CD4-positive, alpha-beta T cell (primary cell): Measurements from ENCODE around the gene TNIK. TPM values are rescaled to one million over a fixed set of nuclear protein-coding genes. Genes with fewer than 3 reads are reported as not detected.

Experiments used
- ATAC-seq: fragments of 200-7000 bp; cut with Tn5 transposase; one replicate; pipeline ENCODE4 v1.10.0; 2022; ENCODE audit warnings: mild to moderate bottlenecking; ENCODE audit not compliant: poor library complexity
- CTCF ChIA-PET: fragments of 350-600 bp; sonication (Branson Sonifier 250); formaldehyde crosslinking; loops from one replicate; lab custom pipeline; 2021; ENCODE audit warnings: antibody characterized with exemption, inconsistent platforms; lab: Charles Lee
- POLR2A ChIA-PET: fragments of 350-600 bp; sonication (Branson Sonifier 250); formaldehyde crosslinking; loops from one replicate; lab custom pipeline; 2021; ENCODE audit warnings: antibody characterized with exemption, inconsistent platforms; lab: Charles Lee
- DNase-seq, 14 experiments: peaks; one replicate each; pipeline ENCODE4 v3.0.0-alpha.2; 2013 to 2020; ENCODE audit warnings: mixed read lengths in 2 of 14
- H3K27ac ChIP-seq, 2 donors: one replicate each; pipeline versions ENCODE4 v1.5.1 to v1.7.0; 2013; ENCODE audit warnings: low read length in 2 of 2, low read depth in 1 of 2, mild to moderate bottlenecking in 1 of 2
- H3K27me3 ChIP-seq, 2 experiments: 1 replicate in 1 of 2; 2 replicates in 1 of 2; pipeline versions ENCODE4 v1.6.1 to v1.7.0; 2013; ENCODE audit warnings: low read length in 2 of 2, control low read depth in 1 of 2, mild to moderate bottlenecking in 1 of 2, moderate library complexity in 1 of 2; ENCODE audit not compliant: insufficient read depth in 2 of 2, control insufficient read depth in 1 of 2
- H3K36me3 ChIP-seq: one replicate; pipeline ENCODE4 v1.6.1; 2013; ENCODE audit warnings: low read length, control low read depth; ENCODE audit not compliant: insufficient read depth
- H3K4me1 ChIP-seq: one replicate; pipeline ENCODE4 v1.6.1; 2013; ENCODE audit warnings: low read length, control low read depth; ENCODE audit not compliant: insufficient read depth
- H3K4me3 ChIP-seq: one replicate; pipeline ENCODE4 v1.5.1; 2013; ENCODE audit warnings: mild to moderate bottlenecking, low read length, moderate library complexity
- H3K9me3 ChIP-seq, 2 experiments: 1 replicate in 1 of 2; 2 replicates in 1 of 2; pipeline versions ENCODE4 v1.6.1 to v1.7.0; 2013; ENCODE audit warnings: low read length in 2 of 2, mild to moderate bottlenecking in 2 of 2, control low read depth in 1 of 2, moderate library complexity in 1 of 2; ENCODE audit not compliant: control insufficient read depth in 1 of 2, insufficient read depth in 1 of 2
- H3K27ac Mint-ChIP-seq: one replicate; pipeline ENCODE4 v1.8.0; 2020; ENCODE audit warnings: mixed read lengths
- H3K27me3 Mint-ChIP-seq: one replicate; pipeline ENCODE4 v1.8.0; 2021; ENCODE audit warnings: mixed read lengths
- H3K36me3 Mint-ChIP-seq: one replicate; pipeline ENCODE4 v1.8.0; 2021; ENCODE audit warnings: low read depth, mixed read lengths
- H3K4me1 Mint-ChIP-seq: one replicate; pipeline ENCODE4 v1.8.0; 2021; ENCODE audit warnings: low read depth, mixed read lengths
- H3K4me3 Mint-ChIP-seq: one replicate; pipeline ENCODE4 v1.8.0; 2020; ENCODE audit warnings: mild to moderate bottlenecking, mixed read lengths
- H3K9me3 Mint-ChIP-seq: one replicate; pipeline ENCODE4 v1.8.0; 2020; ENCODE audit warnings: mixed read lengths
- CTCF ChIP-seq: fragments of 200-600 bp; IDR thresholded peaks from one replicate; pipeline ENCODE4 v1.8.0; 2022; ENCODE audit warnings: antibody characterized with exemption, mild to moderate bottlenecking
- intact Hi-C, 2 experiments: fragments of 100-400 bp; cut with DNase I in 1 of 2; cut with micrococcal nuclease in 1 of 2; formaldehyde crosslinking; loops; one replicate each; pipeline versions ENCODE4 v1.15.1 to v1.9.0; 2023 to 2025; cut with DNase I, micrococcal nuclease
- total RNA-seq, 174 experiments: library from RNA in 2 of 174; stranded (reverse) in 2 of 174; gene quantifications; one replicate each; pipeline ENCODE4 v1.2.3 and lab custom pipeline; 2021 to 2026

The TNIK gene
- total RNA-seq, 2 experiments from 2014 or later, result 71.0 to 78.3 TPM

GRCh38 chr3:171039674-171040073, 420.5 kb downstream of the TNIK start:
- H3K9me3 Mint-ChIP-seq, result no peaks in the 10 kb centered on the region
- TF ChIP-seq CTCF, result no peak
- H3K27me3 Mint-ChIP-seq, result peaks cover 34% of the 10 kb centered on the region
- Histone ChIP-seq H3K4me3 (no peak overlapping the region), H3K27me3 (peaks cover 3 to 9% of the 10 kb centered on the region in 2 experiments), H3K36me3 (no peaks in the 10 kb centered on the region), H3K27ac (no peak overlapping the region), H3K4me1 (no peaks in the 10 kb centered on the region), H3K9me3 (no peaks in the 10 kb centered on the region)
- H3K4me3 Mint-ChIP-seq, result no peak overlapping the region
- no peak for ATAC-seq
- no peak for DNase-seq
- no peaks in the 10 kb centered on the region for H3K36me3 Mint-ChIP-seq
- ChIA-PET POLR2A (no interaction called here), CTCF (no interaction called here)
- intact Hi-C loops, result no loop called here
- no peak overlapping the region for H3K27ac Mint-ChIP-seq
- H3K4me1 Mint-ChIP-seq, result no peaks in the 10 kb centered on the region

- H3K4me1 ChIP-seq, result no peaks in the 10 kb centered on the region
- no peak overlapping the region for H3K4me3 Mint-ChIP-seq
- H3K36me3 ChIP-seq, result no peaks in the 10 kb centered on the region
Measured at GRCh38 chr3:171038342-171038741, 421.9 kb downstream of the TNIK start.

GRCh38 chr3:171028779-171029232, 431.4 kb downstream of the TNIK start:
- DNase-seq (no peak), ATAC-seq (no peak)
- Mint-ChIP-seq H3K4me1 (no peaks in the 10 kb centered on the region), H3K9me3 (no peaks in the 10 kb centered on the region), H3K27ac (no peak overlapping the region), H3K4me3 (no peak overlapping the region), H3K36me3 (no peaks in the 10 kb centered on the region), H3K27me3 (peaks cover 23% of the 10 kb centered on the region)
- intact Hi-C loops, result no loop called here
- ChIA-PET POLR2A (no interaction called here), CTCF (no interaction called here)
- peaks cover 6% of the 10 kb centered on the region for H3K4me1 ChIP-seq
- H3K36me3 ChIP-seq, result no peaks in the 10 kb centered on the region
- H3K9me3 ChIP-seq, result no peaks in the 10 kb centered on the region
- H3K27me3 ChIP-seq, result peaks cover 5 to 8% of the 10 kb centered on the region in 2 experiments
- no peak for TF ChIP-seq CTCF
- no peak overlapping the region for H3K4me3 ChIP-seq
- H3K27ac ChIP-seq, result no peak overlapping the region

More at GRCh38 chr3:171038342-171038741, 421.9 kb downstream of the TNIK start:
- Mint-ChIP-seq H3K9me3 (no peaks in the 10 kb centered on the region), H3K27me3 (peaks cover 27% of the 10 kb centered on the region), H3K4me1 (no peaks in the 10 kb centered on the region), H3K36me3 (no peaks in the 10 kb centered on the region), H3K27ac (no peak overlapping the region)
- no peak overlapping the region for H3K4me3 ChIP-seq
- DNase-seq (no peak), ATAC-seq (no peak)
- CTCF ChIA-PET, result no interaction called here
- TF ChIP-seq CTCF, result no peak
- POLR2A ChIA-PET, result no interaction called here
- H3K9me3 ChIP-seq, result no peaks in the 10 kb centered on the region
- H3K27me3 ChIP-seq, result peaks cover 3 to 9% of the 10 kb centered on the region in 2 experiments
- intact Hi-C loops, result no loop called here
- no peak overlapping the region for H3K27ac ChIP-seq
